HepG2 (cell line): Measurements from ENCODE around the gene GJC2.

Source experiments
- CBX5 ChIP-seq: sonication (generic); formaldehyde crosslinking; IDR thresholded peaks from 2 replicates; pipeline ENCODE4 v1.4.0; 2020; ENCODE audit warnings: missing genetic modification reagents, borderline replicate concordance
- KLF6 ChIP-seq: IDR thresholded peaks from 2 replicates; pipeline ENCODE4 v1.8.0; 2016; ENCODE audit warnings: missing biosample characterization, missing genetic modification reagents
- MAFK ChIP-seq, 2 experiments: IDR thresholded peaks in 1 of 2; conservative IDR thresholded peaks in 1 of 2; 2 replicates each; pipeline ENCODE4 v1.6.1; 2011; ENCODE audit warnings: improper control_type of control experiment in 2 of 2, low read length in 2 of 2
- MXD4 ChIP-seq: IDR thresholded peaks from 2 replicates; pipeline ENCODE4 v1.6.1; 2016; ENCODE audit warnings: mild to moderate bottlenecking, missing biosample characterization, missing genetic modification reagents
- YEATS4 ChIP-seq: sonication (generic); formaldehyde crosslinking; IDR thresholded peaks from 2 replicates; pipeline ENCODE4 v1.4.0; 2020; ENCODE audit warnings: missing genetic modification reagents, borderline replicate concordance
- TF ChIP-seq, protein P1 (sequence below): sonication (generic); formaldehyde crosslinking; IDR thresholded peaks from 2 replicates; pipeline ENCODE4 v1.5.0; 2020; ENCODE audit warnings: mild to moderate bottlenecking, missing genetic modification reagents, moderate library complexity

GRCh38 chr1:228182296-228183030 is 32.7 kb downstream of the GJC2 start:
- TF ChIP-seq CBX5 (no peak), KLF6 (no peak), YEATS4 (CRISPR knock-in tag) (no peak), MXD4 (CRISPR knock-in tag) (no peak), MAFK (conservative IDR thresholded peaks at IDR 0.05 in 1 of 2, IDR thresholded peaks at IDR 0.05 in 1 of 2; ENCODE audit: low read length in 2 of 2) (no peak)
- TF ChIP-seq, protein P1, sequence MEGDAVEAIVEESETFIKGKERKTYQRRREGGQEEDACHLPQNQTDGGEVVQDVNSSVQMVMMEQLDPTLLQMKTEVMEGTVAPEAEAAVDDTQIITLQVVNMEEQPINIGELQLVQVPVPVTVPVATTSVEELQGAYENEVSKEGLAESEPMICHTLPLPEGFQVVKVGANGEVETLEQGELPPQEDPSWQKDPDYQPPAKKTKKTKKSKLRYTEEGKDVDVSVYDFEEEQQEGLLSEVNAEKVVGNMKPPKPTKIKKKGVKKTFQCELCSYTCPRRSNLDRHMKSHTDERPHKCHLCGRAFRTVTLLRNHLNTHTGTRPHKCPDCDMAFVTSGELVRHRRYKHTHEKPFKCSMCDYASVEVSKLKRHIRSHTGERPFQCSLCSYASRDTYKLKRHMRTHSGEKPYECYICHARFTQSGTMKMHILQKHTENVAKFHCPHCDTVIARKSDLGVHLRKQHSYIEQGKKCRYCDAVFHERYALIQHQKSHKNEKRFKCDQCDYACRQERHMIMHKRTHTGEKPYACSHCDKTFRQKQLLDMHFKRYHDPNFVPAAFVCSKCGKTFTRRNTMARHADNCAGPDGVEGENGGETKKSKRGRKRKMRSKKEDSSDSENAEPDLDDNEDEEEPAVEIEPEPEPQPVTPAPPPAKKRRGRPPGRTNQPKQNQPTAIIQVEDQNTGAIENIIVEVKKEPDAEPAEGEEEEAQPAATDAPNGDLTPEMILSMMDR: no peak
